ENCODE results near the gene CA11. TPM values are rescaled to one million over a fixed set of nuclear protein-coding genes. Genes with fewer than 3 reads are reported as not detected.
A peak's percentile ranks its signal among the peaks of the same experiment; 100 is the strongest.

Gene CA11
- total RNA-seq, 2 experiments from 2014 or later = 11.1 to 13.0 TPM

DNA sequence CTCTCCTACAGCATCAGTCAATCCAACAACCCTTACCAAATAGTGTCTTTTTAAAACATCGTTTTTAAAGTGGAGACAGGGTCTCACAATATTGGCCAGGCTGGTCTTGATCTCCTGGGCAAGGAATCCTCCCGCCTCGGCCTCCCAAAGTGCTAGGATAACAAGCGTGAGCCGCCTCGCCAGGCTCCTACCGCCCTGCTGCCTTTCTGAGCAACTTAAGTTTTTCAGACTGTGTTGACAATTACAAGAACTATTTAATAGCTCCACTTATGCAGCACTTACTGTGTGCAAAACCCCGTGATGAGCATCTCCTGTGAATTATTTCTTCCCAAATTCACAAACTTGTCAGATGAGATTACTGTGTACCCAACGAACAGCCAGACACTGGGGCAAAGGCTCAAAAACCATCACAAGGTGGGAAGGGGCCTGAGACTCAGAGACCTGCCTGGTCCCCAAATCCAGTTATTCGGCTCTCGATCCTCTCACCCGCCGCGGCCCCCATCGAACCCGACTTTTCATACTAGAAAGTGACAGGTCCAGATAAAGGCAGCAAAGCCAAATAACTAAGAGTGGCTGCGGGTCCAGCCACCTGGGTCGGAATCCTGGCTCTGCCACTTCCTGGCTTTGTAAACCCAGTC is 27.6 kb downstream of the CA11 start:
- intact Hi-C loops (cut with micrococcal nuclease) = no loop called here
- no peak for ATAC-seq
- Mint-ChIP-seq H3K27ac (peak overlapping the region; percentile 100), H3K4me3 (peak overlapping the region; percentile 93), H3K4me1 (ENCODE audit: low read depth) (peaks cover 32% of the 10 kb centered on the region), H3K9me3 (no peaks in the 10 kb centered on the region), H3K36me3 (ENCODE audit: low read depth) (peaks cover 60% of the 10 kb centered on the region), H3K27me3 (no peaks in the 10 kb centered on the region)
- ChIA-PET CTCF (interaction anchor here (0.6 to 3.6 kb wide), 4 partner anchors 10 to 129 kb away, joined by 3 to 14 read pairs (median 6); partner anchors contain the start of gene CA11), POLR2A (interaction anchor here (1.0 to 10.8 kb wide), 17 partner anchors 11 to 289 kb away, joined by 3 to 154 read pairs (median 3); partner anchors contain the start of genes CA11, DBP, SPACA4 and SYNGR4)
- no peak for TF ChIP-seq CTCF (IDR thresholded peaks at IDR 0.05)
- DNase-seq = no peak

DNA sequence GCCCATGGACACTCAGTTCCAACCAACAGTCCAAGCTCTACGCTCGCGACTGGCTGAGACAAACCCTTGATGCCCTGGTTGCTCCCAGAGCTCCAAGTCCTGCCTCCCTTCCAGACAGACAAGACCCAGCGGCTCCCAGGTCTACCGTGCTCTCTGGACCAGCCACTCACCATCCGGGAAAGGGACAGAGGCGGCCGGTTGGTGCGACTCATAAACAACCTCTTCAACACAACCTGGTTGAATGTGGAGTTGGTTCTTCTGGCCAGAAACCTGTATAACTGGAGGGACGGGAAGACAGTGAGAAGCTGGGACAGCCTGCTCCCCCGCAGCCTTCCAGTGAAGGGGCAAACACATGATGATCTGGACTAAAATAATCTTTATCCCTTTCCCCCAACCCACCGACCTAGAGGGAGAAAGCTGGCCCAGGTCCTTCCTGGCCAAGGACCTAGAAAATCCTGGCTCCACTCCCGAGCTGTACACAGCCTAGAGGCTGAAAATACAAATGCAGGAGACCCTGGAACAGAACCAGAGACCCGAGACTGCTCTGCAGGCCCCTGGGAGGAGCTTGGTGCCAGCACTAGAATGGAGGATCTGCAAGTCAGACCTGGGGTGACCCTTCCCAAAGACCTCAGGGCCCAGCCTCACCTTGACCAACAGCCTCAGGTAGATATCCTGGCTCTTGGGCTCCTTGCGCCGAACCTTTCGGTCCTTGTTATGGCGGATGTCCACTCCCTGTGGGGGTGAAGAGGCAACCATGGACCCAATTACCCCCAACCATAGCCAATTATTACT is 28.6 kb downstream of the CA11 start:
- Mint-ChIP-seq H3K9me3 (no peaks in the 10 kb centered on the region), H3K4me3 (peak overlapping the region; percentile 93), H3K27me3 (no peaks in the 10 kb centered on the region), H3K36me3 (ENCODE audit: low read depth) (peaks cover 56% of the 10 kb centered on the region), H3K4me1 (ENCODE audit: low read depth) (peaks cover 28% of the 10 kb centered on the region), H3K27ac (peak overlapping the region; percentile 100)
- POLR2A ChIA-PET = interaction anchor here (0.6 to 10.8 kb wide), 27 partner anchors 10 to 288 kb away, joined by 3 to 154 read pairs (median 3); partner anchors contain the start of genes CA11, DBP, SPACA4 and SYNGR4
- intact Hi-C loops (cut with micrococcal nuclease) = no loop called here
- DNase-seq (no peak), ATAC-seq (no peak)
- CTCF ChIA-PET = interaction anchor here (0.8 to 3.6 kb wide), 6 partner anchors 9 to 226 kb away, joined by 3 to 14 read pairs (median 4); partner anchors contain the start of genes CA11 and KDELR1
- no peak for TF ChIP-seq CTCF (IDR thresholded peaks at IDR 0.05)

DNA sequence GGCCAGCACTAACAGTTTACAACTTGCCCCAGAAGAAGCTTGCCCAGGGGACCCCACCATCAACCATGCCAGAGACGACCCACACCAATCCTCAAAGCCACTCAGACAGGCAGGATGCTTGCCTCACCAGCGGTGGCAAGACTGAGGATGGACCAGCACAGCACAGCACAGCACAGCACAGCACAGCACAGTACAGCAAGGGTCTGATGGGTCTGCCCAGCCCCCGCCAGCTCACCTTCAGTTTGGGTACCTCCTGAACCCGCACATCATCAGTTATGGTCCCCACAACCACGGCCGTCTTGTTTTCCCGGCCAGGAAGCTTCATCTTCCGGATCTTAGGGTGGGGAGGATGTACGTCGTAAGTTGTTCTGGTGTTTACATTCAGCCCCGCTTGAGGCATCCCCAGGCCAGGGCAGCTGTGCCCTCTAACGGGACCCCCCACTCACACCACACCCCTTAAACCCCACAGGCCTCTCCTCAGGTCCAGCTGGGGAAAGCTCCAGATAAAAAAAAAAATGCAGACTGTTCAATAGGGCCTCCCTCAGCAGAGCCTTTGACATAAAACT is 29.4 kb downstream of the CA11 start:
- no peaks in the 10 kb centered on the region for H3K27me3 Mint-ChIP-seq
- intact Hi-C loops (cut with micrococcal nuclease) = no loop called here
- peaks cover 23% of the 10 kb centered on the region for H3K4me1 Mint-ChIP-seq (ENCODE audit: low read depth)
- DNase-seq = no peak
- no peaks in the 10 kb centered on the region for H3K9me3 Mint-ChIP-seq
- POLR2A ChIA-PET = interaction anchor here (0.6 to 10.8 kb wide), 25 partner anchors 9 to 1188 kb away, joined by 3 to 154 read pairs (median 4); partner anchors contain the start of genes CA11, DBP, SPACA4 and SYNGR4
- no peak for ATAC-seq
- peak overlapping the region; percentile 100 for H3K27ac Mint-ChIP-seq
- H3K4me3 Mint-ChIP-seq = peak overlapping the region; percentile 93
- CTCF ChIA-PET = interaction anchor here (0.8 to 3.6 kb wide), 5 partner anchors 8 to 225 kb away, joined by 3 to 14 read pairs (median 4); partner anchors contain the start of genes CA11 and KDELR1
- TF ChIP-seq CTCF (IDR thresholded peaks at IDR 0.05) = no peak
- peaks cover 51% of the 10 kb centered on the region for H3K36me3 Mint-ChIP-seq (ENCODE audit: low read depth)

- DNase-seq (no peak), ATAC-seq (no peak)
- no peak for TF ChIP-seq CTCF (IDR thresholded peaks at IDR 0.05)
- Mint-ChIP-seq H3K9me3 (no peaks in the 10 kb centered on the region), H3K4me3 (peak overlapping the region; percentile 93), H3K27ac (peak overlapping the region; percentile 100), H3K4me1 (ENCODE audit: low read depth) (peaks cover 20% of the 10 kb centered on the region), H3K36me3 (ENCODE audit: low read depth) (peaks cover 49% of the 10 kb centered on the region), H3K27me3 (no peaks in the 10 kb centered on the region)
- ChIA-PET POLR2A (interaction anchor here (0.6 to 10.8 kb wide), 18 partner anchors 8 to 1189 kb away, joined by 3 to 154 read pairs (median 4); partner anchors contain the start of genes CA11, DBP and SPACA4), CTCF (interaction anchor here (0.8 to 3.6 kb wide), 3 partner anchors 8 to 126 kb away, joined by 3 to 14 read pairs (median 5); partner anchors contain the start of gene CA11)
- intact Hi-C loops (cut with micrococcal nuclease) = no loop called here
Observed at GRCh38 chr19:48616041-48616436, 29.9 kb downstream of the CA11 start.
